ENCODE data around the gene FUT3.
"Not testable (repeated sequence)": the region's sequence is repeated elsewhere in the genome, so short reads cannot be mapped to it uniquely, and the experiment has no call there.

FUT3 gene

GRCh38 chr19:5867201-5868136 lies 16.2 kb upstream of the FUT3 start:
- no peak for DNase-seq (ENCODE audit: low read depth)
- TF ChIP-seq CTCF (IDR thresholded peaks at IDR 0.05; ENCODE audit: low read depth, low read length, missing control alignments) = no peak
- H3K4me3 ChIP-seq (ENCODE audit: low read depth, low read length) = no peak overlapping the region

DNA sequence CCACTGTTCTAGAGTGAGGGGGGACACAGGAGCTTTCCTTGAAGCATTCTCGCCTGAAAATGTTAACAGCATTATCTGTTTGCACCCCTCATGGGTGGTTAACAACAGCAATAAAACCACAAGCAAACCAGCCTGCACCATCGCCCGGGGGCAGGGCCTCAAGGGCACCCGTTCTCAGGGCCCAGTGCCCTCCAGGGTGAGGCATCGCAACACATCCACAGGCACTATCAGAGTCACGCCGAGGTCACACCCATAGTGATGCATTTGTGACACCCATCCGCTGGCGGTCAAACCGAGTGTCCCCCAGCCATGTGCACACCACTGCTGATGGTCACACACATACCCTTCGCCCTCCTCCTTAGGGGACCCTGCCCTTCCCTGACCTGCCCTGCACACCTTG lies 14.5 kb upstream of the FUT3 start:
- no peak overlapping the region for H3K4me3 ChIP-seq (ENCODE audit: low read depth, low read length)
- DNase-seq (ENCODE audit: low read depth) = no peak
- no peak for TF ChIP-seq CTCF (IDR thresholded peaks at IDR 0.05; ENCODE audit: low read depth, low read length, missing control alignments)

DNA sequence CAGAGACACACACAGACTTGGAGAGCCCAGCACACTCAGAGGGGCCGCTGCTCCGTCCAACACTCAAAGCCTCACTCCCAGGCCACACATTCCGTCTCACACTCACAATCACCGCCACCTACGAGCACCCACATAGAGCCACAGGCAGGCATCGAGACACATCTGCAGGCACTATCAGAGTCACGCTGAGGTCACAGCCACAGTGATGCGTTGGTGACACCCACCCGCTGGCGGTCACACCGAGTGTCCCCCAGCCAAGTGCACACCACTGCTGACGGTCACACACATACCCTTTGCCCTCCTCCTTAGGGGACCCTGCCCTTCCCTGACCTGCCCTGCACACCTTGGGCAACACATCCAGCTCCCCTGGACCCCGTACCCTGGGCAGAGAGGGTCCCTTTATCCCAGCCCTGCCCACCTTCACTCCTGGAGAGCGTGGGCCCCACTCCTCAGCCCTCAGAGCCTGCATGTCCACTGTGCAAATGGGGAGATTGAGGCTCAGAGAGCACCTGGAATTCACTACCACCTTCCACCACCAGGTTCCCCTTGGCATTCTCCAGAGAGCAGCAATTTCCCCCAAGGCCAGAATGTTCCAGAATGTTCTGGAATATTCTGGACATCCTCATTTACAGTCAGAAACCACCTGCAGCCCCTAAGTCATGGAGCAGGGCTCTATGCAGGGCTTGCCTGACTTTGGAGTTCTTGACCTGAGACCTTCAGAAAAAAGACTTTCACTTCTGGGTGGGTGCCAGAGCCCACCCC lies 13.7 kb upstream of the FUT3 start:
- DNase-seq (ENCODE audit: low read depth) = no peak
- TF ChIP-seq CTCF (IDR thresholded peaks at IDR 0.05; ENCODE audit: low read depth, low read length, missing control alignments) = peak; percentile 19
- no peak overlapping the region for H3K4me3 ChIP-seq (ENCODE audit: low read depth, low read length)

DNA sequence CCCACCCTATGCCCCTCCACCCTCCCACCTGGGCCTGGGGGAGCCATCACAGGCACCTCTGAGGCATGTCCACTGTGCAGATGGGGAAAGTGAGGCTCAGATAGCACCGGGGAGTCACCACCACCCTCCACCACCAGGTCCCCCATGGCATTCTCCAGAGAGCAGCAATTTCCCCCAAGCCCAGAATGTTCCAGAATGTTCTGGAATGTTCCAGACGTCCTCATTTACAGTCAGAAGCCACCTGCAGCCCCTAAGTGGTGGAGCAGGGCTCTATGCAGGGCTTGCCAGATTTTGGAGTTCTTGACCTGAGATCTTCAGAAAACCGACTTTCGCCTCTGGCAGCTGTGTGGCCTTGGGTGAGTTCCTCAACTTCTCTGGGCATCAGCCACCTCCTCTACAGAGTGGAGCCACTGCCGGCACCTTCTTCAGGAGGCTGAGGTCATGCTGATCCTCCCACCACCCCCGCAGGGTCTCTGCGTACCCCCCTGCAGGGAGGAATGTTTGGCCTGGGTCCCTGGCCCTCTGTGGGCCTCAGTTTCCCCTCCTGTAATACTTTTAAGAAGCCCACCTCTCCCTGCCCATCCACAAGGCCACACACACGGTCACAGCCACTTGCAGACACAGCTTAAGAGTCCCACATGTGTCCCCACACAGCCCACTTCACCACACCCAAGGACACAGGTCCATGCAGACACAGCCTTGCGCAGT lies 12.9 kb upstream of the FUT3 start:
- no peak for TF ChIP-seq CTCF (IDR thresholded peaks at IDR 0.05; ENCODE audit: low read depth, low read length, missing control alignments)
- DNase-seq (ENCODE audit: low read depth) = no peak
- H3K4me3 ChIP-seq (ENCODE audit: low read depth, low read length) = no peak overlapping the region

DNA sequence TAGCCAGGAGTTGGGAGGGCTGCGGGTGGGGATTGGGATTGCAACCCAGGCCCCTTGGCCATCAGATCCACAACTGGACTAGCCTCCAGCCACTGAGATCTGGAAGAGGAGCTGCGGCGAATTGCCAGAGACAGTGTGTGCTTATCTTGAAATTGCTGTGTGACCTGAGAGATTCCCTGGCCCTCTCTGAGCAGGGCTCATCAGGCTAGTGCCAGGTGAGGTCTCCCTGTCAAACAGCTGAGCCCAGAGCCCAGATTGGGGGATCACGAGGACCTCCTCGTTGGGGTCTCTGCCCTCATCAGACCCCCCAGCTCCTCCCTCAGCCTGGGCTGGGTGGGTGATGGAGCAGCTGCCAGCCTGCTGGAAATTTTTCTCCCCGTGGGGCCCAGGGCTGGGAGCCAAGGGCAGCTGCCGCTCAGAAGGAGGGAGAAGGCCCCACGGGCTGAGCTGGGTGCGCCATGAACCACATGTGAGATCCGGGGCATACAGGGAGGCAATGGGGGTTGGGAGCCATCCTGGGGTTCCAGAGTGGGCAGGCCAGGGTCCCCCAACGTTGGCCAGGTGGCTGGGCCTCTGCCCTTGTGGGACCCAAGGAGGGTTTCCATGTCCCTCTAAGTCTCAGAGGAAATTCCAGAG lies 11.9 kb upstream of the FUT3 start:
- no peak for DNase-seq (ENCODE audit: low read depth)
- H3K4me3 ChIP-seq (ENCODE audit: low read depth, low read length) = no peak overlapping the region
- TF ChIP-seq CTCF (IDR thresholded peaks at IDR 0.05; ENCODE audit: low read depth, low read length, missing control alignments) = no peak

GRCh38 chr19:5857203-5858081 lies 6.2 kb upstream of the FUT3 start:
- no peak for DNase-seq (ENCODE audit: low read depth)
- no peak for TF ChIP-seq CTCF (IDR thresholded peaks at IDR 0.05; ENCODE audit: low read depth, low read length, missing control alignments)
- H3K4me3 ChIP-seq (ENCODE audit: low read depth, low read length) = no peak overlapping the region

DNA sequence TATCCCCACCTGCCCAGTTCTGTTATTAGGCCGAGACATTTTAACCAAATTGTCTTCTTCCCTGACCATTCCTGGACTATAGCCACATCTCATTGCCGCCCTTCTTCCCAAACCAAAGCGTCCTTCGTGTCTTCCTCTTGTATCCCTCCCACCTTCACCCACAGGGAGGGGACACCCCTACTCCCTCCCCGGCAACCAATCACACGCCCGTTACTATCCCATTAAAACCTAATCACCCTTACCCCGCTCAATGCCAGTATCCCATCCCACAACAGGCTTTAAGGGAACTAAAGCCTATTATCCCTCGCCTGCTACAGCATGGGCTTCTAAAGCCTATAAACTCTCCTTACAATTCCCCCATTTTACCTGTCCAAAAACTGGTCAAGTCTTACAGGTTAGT lies 3.9 kb upstream of the FUT3 start:
- not testable (repeated sequence) for H3K4me3 ChIP-seq (ENCODE audit: low read depth, low read length); DNase-seq (ENCODE audit: low read depth)

DNA sequence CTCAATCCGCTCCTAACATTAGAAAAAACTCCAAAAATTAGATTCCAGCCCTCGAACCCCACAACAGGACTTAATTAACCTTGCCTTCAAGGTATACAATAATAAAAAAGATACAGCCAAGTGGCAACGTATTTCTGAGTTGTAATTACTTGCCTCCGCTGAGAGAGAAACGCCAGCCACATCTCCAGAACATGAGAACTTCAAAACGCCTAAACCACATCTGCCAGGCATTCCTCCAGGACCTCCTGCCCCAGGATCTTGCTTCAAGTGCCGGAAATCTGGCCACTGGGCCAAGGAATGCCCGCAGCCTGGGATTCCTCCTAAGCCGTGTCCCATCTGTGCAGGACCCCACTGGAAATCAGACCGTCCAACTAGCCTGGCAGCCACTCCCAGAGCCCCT lies 2.9 kb upstream of the FUT3 start:
- DNase-seq (ENCODE audit: low read depth); H3K4me3 ChIP-seq (ENCODE audit: low read depth, low read length): not testable (repeated sequence)

Measured in GM12864 (cell line).